Smooth muscle cell (in vitro differentiated cells): Measurements from ENCODE around the gene NCF2. TPM values are rescaled to one million over a fixed set of nuclear protein-coding genes. Genes with fewer than 3 reads are reported as not detected.

Experiments
- DNase-seq: peaks from one replicate; lab custom pipeline; 2025; ENCODE audit not compliant: unreplicated experiment; lab: John Stamatoyannopoulos, UW
- H2AFZ ChIP-seq: fragments of 200-600 bp; sonication (generic); 2 replicates; pipeline ENCODE4 v1.6.0; 2016; ENCODE audit warnings: antibody characterized with exemption, low read depth, mild to moderate bottlenecking
- H3F3A ChIP-seq: fragments of 200-600 bp; sonication (generic); 2 replicates; pipeline ENCODE4 v1.6.0; 2017; ENCODE audit warnings: antibody characterized with exemption, low read depth
- H3K27ac ChIP-seq: fragments of 200-600 bp; sonication (generic); 2 replicates; pipeline ENCODE4 v1.5.1; 2016; ENCODE audit warnings: low read depth, mild to moderate bottlenecking
- H3K27me3 ChIP-seq: fragments of 200-600 bp; sonication (generic); 2 replicates; pipeline ENCODE4 v1.6.1; 2016; ENCODE audit warnings: low read depth, mild to moderate bottlenecking
- H3K36me3 ChIP-seq: fragments of 200-600 bp; sonication (generic); 2 replicates; pipeline ENCODE4 v1.5.1; 2016; ENCODE audit warnings: low read depth
- H3K4me1 ChIP-seq: fragments of 200-600 bp; sonication (generic); 2 replicates; pipeline ENCODE4 v1.5.1; 2016; ENCODE audit warnings: low read depth
- H3K4me2 ChIP-seq: fragments of 200-600 bp; sonication (generic); 2 replicates; pipeline ENCODE4 v1.6.0; 2016; ENCODE audit warnings: mild to moderate bottlenecking
- H3K4me3 ChIP-seq: fragments of 200-600 bp; sonication (generic); 2 replicates; pipeline ENCODE4 v1.5.1; 2016; ENCODE audit warnings: mild to moderate bottlenecking
- H3K79me2 ChIP-seq: fragments of 200-600 bp; sonication (generic); 2 replicates; pipeline ENCODE4 v1.6.0; 2016; ENCODE audit warnings: low read depth, mild to moderate bottlenecking
- H3K9ac ChIP-seq: fragments of 200-600 bp; sonication (generic); 2 replicates; pipeline ENCODE4 v1.6.0; 2016; ENCODE audit warnings: low read depth
- H3K9me3 ChIP-seq: fragments of 200-600 bp; sonication (generic); replicated peaks from 2 replicates; pipeline ENCODE4 v1.5.1; 2016; ENCODE audit warnings: low read depth
- H4K20me1 ChIP-seq: fragments of 200-600 bp; sonication (generic); 2 replicates; pipeline ENCODE4 v1.6.0; 2016; ENCODE audit warnings: low read depth
- whole genome bisulfite sequencing: methylation state at CpG from one replicate; pipeline ENCODE4 v1.1.7; 2016; ENCODE audit warnings: low lambda C conversion rate; 5-methylcytosine and 5-hydroxymethylcytosine counted together
- polyA plus RNA-seq: library from polyadenylated mRNA; unstranded; fragments of >200 nt; fragmentation: Nextera tagmentation; extraction: Ambion mirVana; gene quantifications from 2 replicates; pipeline ENCODE4 v1.2.1, GENCODE V29; 2016
- total RNA-seq: library from RNA; depleted of rRNA; stranded (reverse); fragments of >200 nt; gene quantifications from 2 replicates; pipeline ENCODE4 v1.2.3, GENCODE V29; 2014
- TF ChIP-seq, protein P1 (sequence below): fragments of 200-600 bp; sonication (generic); IDR thresholded peaks from 2 replicates; pipeline ENCODE4 v1.5.1; 2017; ENCODE audit warnings: borderline replicate concordance, mild to moderate bottlenecking, antibody characterized with exemption; ENCODE audit not compliant: insufficient read depth, poor library complexity, severe bottlenecking

The NCF2 gene
- total and polyA plus RNA-seq, 2 experiments from 2014 or later, result 0.65 to 1.7 TPM

DNA sequence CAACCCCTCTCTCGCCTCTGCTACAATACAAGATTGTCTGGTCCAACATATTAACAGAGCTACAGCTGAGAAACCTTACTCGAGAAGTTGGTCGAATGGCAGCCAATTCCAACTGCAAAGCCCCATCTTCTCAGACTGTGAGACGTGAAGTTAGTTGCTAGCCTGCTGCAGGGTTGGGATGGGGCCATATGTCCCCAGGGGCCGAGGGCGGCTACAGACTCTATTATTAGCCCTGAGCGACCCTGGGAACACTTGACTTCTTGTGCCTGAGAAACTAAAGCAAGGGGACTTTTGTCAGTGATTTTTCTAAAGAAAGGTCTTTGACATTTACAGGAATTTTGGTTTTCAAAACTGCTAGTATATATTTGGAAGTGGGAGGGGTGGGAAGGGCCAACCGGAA lies 13.7 kb downstream of the NCF2 start:
- H2AFZ ChIP-seq, result no peak overlapping the region
- H3K4me2 ChIP-seq, result no peak overlapping the region
- TF ChIP-seq, protein P1, sequence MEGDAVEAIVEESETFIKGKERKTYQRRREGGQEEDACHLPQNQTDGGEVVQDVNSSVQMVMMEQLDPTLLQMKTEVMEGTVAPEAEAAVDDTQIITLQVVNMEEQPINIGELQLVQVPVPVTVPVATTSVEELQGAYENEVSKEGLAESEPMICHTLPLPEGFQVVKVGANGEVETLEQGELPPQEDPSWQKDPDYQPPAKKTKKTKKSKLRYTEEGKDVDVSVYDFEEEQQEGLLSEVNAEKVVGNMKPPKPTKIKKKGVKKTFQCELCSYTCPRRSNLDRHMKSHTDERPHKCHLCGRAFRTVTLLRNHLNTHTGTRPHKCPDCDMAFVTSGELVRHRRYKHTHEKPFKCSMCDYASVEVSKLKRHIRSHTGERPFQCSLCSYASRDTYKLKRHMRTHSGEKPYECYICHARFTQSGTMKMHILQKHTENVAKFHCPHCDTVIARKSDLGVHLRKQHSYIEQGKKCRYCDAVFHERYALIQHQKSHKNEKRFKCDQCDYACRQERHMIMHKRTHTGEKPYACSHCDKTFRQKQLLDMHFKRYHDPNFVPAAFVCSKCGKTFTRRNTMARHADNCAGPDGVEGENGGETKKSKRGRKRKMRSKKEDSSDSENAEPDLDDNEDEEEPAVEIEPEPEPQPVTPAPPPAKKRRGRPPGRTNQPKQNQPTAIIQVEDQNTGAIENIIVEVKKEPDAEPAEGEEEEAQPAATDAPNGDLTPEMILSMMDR, result no peak
- H3K4me1 ChIP-seq, result no peaks in the 10 kb centered on the region
- H3K79me2 ChIP-seq, result no peaks in the 10 kb centered on the region
- H3K27ac ChIP-seq, result no peak overlapping the region
- H3K27me3 ChIP-seq, result no peaks in the 10 kb centered on the region
- 85% methylated on average over 8 of the region's 8 CpGs for WGBS
- H3F3A ChIP-seq, result no peaks in the 10 kb centered on the region
- no peaks in the 10 kb centered on the region for H4K20me1 ChIP-seq
- H3K9me3 ChIP-seq, result no peaks in the 10 kb centered on the region
- no peak overlapping the region for H3K9ac ChIP-seq
- H3K36me3 ChIP-seq, result no peaks in the 10 kb centered on the region
- H3K4me3 ChIP-seq, result no peak overlapping the region
- DNase-seq, result no peak

DNA sequence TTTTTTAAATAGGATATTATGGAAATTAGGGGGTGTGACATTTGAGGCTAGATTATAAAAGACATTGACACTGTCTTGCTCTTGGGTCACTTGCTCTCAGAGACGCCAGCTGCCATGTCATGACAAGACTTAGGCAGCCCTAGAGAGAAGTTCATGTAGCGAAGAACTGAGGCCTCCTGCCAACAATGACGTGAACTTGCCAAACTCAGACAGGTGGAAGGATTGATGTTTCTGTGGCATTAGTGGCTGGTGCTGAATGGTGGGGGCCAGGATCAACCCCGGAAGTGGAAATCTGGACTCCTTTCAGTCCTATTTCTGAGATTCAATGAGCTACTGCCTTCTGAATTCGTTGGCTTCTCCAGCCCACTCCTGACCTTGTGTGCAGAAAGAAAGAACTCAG lies 14.7 kb downstream of the NCF2 start:
- Histone ChIP-seq H3K79me2 (no peaks in the 10 kb centered on the region), H3K27ac (no peak overlapping the region), H3K9me3 (no peaks in the 10 kb centered on the region), H3K4me2 (no peak overlapping the region), H3K27me3 (no peaks in the 10 kb centered on the region), H4K20me1 (no peaks in the 10 kb centered on the region), H2AFZ (no peak overlapping the region), H3K4me1 (no peaks in the 10 kb centered on the region), H3F3A (no peaks in the 10 kb centered on the region), H3K9ac (no peak overlapping the region), H3K4me3 (no peak overlapping the region), H3K36me3 (no peaks in the 10 kb centered on the region)
- WGBS, result over 99% methylated on average over 5 of the region's 5 CpGs
- TF ChIP-seq, protein P1, result no peak
- no peak for DNase-seq

DNA sequence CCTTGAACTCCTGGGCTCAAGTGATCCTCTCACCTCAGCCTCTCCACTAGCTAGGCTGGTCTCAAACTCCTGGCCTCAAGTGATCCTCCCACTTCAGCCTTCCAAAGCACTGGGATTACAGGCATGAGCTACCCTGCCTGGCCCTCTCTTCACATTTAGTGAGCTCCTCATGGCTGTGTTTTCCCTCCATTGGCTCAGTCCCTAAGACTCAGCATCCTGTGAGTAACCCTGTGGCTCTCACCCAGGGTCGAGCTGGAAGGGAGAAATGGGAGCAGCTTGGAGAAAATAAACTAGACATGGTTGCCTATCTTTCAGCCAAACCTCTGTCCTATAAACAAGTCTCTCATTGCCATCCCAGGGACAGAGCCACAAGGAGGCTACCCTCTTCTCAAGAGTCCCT lies 17.5 kb downstream of the NCF2 start:
- WGBS, result 76% methylated on average over 1 of the region's 1 CpG
- Histone ChIP-seq H3K4me3 (no peak overlapping the region), H3K27me3 (no peaks in the 10 kb centered on the region), H2AFZ (no peak overlapping the region), H3K4me2 (no peak overlapping the region), H3K36me3 (no peaks in the 10 kb centered on the region), H3K27ac (no peak overlapping the region), H3K79me2 (no peaks in the 10 kb centered on the region), H3F3A (no peaks in the 10 kb centered on the region), H3K9ac (no peak overlapping the region), H3K4me1 (no peaks in the 10 kb centered on the region), H4K20me1 (no peaks in the 10 kb centered on the region), H3K9me3 (no peaks in the 10 kb centered on the region)
- no peak for DNase-seq
- TF ChIP-seq, protein P1, result no peak

DNA sequence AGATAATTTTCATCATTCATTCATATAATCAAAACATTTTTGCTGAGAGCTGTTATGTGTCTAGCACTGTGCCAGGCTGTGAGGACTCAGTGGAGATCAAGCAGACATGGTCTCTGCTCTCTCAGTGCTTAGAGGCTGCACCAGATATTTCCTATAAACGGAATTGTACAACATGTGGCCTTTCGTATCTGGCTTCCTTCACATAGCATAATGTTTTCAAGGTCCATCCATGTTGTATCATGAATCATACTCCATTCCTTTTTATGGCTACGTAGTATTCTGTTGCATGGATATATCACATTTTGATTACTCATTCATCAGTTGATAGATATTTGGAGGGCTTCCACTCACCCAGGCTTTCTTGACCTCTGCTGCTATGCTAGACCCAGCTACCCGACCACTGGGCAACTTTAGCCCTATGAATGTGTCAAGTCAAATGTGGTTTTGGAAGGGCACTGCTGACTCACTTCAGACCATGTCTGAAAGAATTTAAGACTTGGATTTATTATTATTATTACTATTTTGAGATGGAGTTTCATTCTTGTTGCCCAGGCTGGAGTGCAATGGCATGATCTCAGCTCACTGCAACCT lies 18.5 kb downstream of the NCF2 start:
- Histone ChIP-seq H2AFZ (no peak overlapping the region), H3K9ac (no peak overlapping the region), H3K4me2 (no peak overlapping the region), H4K20me1 (no peaks in the 10 kb centered on the region), H3K36me3 (no peaks in the 10 kb centered on the region), H3K27ac (no peak overlapping the region), H3K4me3 (no peak overlapping the region), H3K27me3 (no peaks in the 10 kb centered on the region), H3K9me3 (no peaks in the 10 kb centered on the region), H3F3A (no peaks in the 10 kb centered on the region), H3K4me1 (no peaks in the 10 kb centered on the region), H3K79me2 (no peaks in the 10 kb centered on the region)
- 96% methylated on average over 4 of the region's 4 CpGs for WGBS
- TF ChIP-seq, protein P1, result no peak
- no peak for DNase-seq
